Measurements from ENCODE around the gene ASB6. TPM values are rescaled to one million over a fixed set of nuclear protein-coding genes. Genes with fewer than 3 reads are reported as not detected.

The ASB6 gene
- total and polyA plus RNA-seq, 2 experiments from 2014 or later, result 8.8 to 19.8 TPM

GRCh38 chr9:129646252-129646651, 4.3 kb upstream of the ASB6 start:
- DNase-seq (ENCODE audit: low spot score), result no peak
- no peaks in the 10 kb centered on the region for H3K36me3 Mint-ChIP-seq (ENCODE audit: low read depth)

GRCh38 chr9:129644902-129645301, 3.0 kb upstream of the ASB6 start:
- Mint-ChIP-seq H3K4me1 (peaks cover 9% of the 10 kb centered on the region), H3K36me3 (ENCODE audit: low read depth) (no peaks in the 10 kb centered on the region), H3K27ac (no peak overlapping the region), H3K9me3 (no peaks in the 10 kb centered on the region; the same call in 2 of the 3 replicates), H3K4me3 (no peak overlapping the region), H3K27me3 (ENCODE audit: insufficient read depth, low read depth, poor library complexity) (peaks cover 18% of the 10 kb centered on the region)
- Histone ChIP-seq H3K4me1 (ENCODE audit: insufficient read depth) (no peaks in the 10 kb centered on the region), H3K27me3 (ENCODE audit: insufficient read depth) (no peaks in the 10 kb centered on the region), H2AFZ (no peak overlapping the region), H3K27ac (ENCODE audit: low read depth) (no peak overlapping the region), H3K4me2 (no peak overlapping the region), H3K36me3 (ENCODE audit: insufficient read depth) (no peaks in the 10 kb centered on the region), H3K9me2 (ENCODE audit: insufficient read depth) (no peaks in the 10 kb centered on the region), H3F3A (replicated peaks; ENCODE audit: low read depth) (no peaks in the 10 kb centered on the region), H3K79me2 (replicated peaks; ENCODE audit: insufficient read depth) (peaks cover 10% of the 10 kb centered on the region), H4K20me1 (replicated peaks; ENCODE audit: insufficient read depth) (peaks cover 8% of the 10 kb centered on the region), H3K4me3 (no peak overlapping the region)
- ATAC-seq, result no peak
- no peak for DNase-seq (ENCODE audit: low spot score)
- no peak for TF ChIP-seq POLR2AphosphoS5 (IDR thresholded peaks at IDR 0.05; ENCODE audit: low read depth)
- TF ChIP-seq JUNB (IDR thresholded peaks at IDR 0.05; ENCODE audit: unreplicated experiment), result no peak
- TF ChIP-seq ZNF331 (CRISPR knock-in tag; IDR thresholded peaks at IDR 0.05; ENCODE audit: low read depth), result no peak
- no peak for TF ChIP-seq ZNF114 (CRISPR knock-in tag; IDR thresholded peaks at IDR 0.05)
- no peak for TF ChIP-seq EZH2phosphoT487 (IDR thresholded peaks at IDR 0.05; ENCODE audit: unreplicated experiment)
- TF ChIP-seq STAT1 (IDR thresholded peaks at IDR 0.05; ENCODE audit: unreplicated experiment), result no peak
- no peak for TF ChIP-seq REST (IDR thresholded peaks at IDR 0.05; ENCODE audit: unreplicated experiment)
- no peak for TF ChIP-seq ZNF462 (CRISPR knock-in tag; IDR thresholded peaks at IDR 0.05)
- no peak for TF ChIP-seq NANOG (IDR thresholded peaks at IDR 0.05; ENCODE audit: borderline replicate concordance)

More at GRCh38 chr9:129646252-129646651, 4.3 kb upstream of the ASB6 start:
- Histone ChIP-seq H3K36me3 (ENCODE audit: insufficient read depth) (no peaks in the 10 kb centered on the region), H2AFZ (no peak overlapping the region), H3K27ac (ENCODE audit: low read depth) (no peak overlapping the region), H4K20me1 (replicated peaks; ENCODE audit: insufficient read depth) (no peaks in the 10 kb centered on the region), H3K79me2 (replicated peaks; ENCODE audit: insufficient read depth) (peaks cover 5% of the 10 kb centered on the region), H3K4me2 (no peak overlapping the region), H3K27me3 (ENCODE audit: insufficient read depth) (no peaks in the 10 kb centered on the region), H3K9me2 (ENCODE audit: insufficient read depth) (no peaks in the 10 kb centered on the region), H3K4me3 (no peak overlapping the region), H3K4me1 (ENCODE audit: insufficient read depth) (no peaks in the 10 kb centered on the region), H3F3A (replicated peaks; ENCODE audit: low read depth) (no peaks in the 10 kb centered on the region)
- no peak for ATAC-seq
- H3K27ac Mint-ChIP-seq, result no peak overlapping the region
- no peaks in the 10 kb centered on the region; the same call in 2 of the 3 replicates for H3K9me3 Mint-ChIP-seq
- H3K4me1 Mint-ChIP-seq, result peaks cover 2% of the 10 kb centered on the region
- H3K4me3 Mint-ChIP-seq, result no peak overlapping the region
- H3K27me3 Mint-ChIP-seq (ENCODE audit: insufficient read depth, low read depth, poor library complexity), result peaks cover 17% of the 10 kb centered on the region
- no peak for TF ChIP-seq EZH2phosphoT487 (IDR thresholded peaks at IDR 0.05; ENCODE audit: unreplicated experiment)
